ENCODE measurements around the gene ACADM.

The ACADM gene

DNA sequence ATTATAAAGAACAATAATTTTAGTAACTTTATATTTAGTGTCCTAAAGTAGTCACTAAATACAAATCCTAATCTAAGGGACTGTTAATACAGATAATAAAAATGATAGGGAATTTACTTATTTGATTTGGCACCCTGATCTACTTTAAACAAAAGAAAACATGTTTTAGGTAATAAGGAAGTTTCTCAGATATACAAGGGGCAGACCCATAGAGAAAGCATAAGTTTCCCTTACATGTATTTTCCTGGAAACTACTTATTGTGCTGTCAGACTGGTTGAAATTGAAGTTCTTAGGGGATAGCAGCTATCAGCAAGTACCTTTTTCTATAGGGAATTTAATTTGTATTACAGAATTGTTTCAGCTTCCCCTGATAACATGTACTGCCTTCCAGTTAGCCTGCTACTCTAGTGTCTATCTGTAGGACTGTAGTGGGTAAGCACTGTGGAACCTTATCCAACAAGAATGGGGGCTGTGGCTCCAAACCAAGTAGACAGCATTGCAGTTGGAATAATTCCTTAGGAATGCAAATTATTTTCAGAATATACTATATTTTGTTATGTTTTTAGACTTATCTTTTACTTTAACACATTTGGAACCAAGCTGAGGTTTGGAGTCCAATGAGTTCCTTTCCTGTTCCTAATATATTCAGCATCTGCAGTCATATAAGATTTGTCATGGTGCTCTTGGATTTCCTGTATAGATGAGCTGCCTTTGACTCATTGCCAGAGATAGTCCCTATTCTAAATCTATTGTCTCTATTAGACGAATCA lies 86.9 kb downstream of the ACADM start:
- H3K4me3 ChIP-seq (ENCODE audit: low read depth, low read length), result no peak overlapping the region
- TF ChIP-seq, protein P1, sequence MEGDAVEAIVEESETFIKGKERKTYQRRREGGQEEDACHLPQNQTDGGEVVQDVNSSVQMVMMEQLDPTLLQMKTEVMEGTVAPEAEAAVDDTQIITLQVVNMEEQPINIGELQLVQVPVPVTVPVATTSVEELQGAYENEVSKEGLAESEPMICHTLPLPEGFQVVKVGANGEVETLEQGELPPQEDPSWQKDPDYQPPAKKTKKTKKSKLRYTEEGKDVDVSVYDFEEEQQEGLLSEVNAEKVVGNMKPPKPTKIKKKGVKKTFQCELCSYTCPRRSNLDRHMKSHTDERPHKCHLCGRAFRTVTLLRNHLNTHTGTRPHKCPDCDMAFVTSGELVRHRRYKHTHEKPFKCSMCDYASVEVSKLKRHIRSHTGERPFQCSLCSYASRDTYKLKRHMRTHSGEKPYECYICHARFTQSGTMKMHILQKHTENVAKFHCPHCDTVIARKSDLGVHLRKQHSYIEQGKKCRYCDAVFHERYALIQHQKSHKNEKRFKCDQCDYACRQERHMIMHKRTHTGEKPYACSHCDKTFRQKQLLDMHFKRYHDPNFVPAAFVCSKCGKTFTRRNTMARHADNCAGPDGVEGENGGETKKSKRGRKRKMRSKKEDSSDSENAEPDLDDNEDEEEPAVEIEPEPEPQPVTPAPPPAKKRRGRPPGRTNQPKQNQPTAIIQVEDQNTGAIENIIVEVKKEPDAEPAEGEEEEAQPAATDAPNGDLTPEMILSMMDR (IDR thresholded peaks at IDR 0.05; ENCODE audit: control insufficient read depth, extremely low read depth, insufficient read depth), result no peak
- DNase-seq (ENCODE audit: low read depth), result no peak

DNA sequence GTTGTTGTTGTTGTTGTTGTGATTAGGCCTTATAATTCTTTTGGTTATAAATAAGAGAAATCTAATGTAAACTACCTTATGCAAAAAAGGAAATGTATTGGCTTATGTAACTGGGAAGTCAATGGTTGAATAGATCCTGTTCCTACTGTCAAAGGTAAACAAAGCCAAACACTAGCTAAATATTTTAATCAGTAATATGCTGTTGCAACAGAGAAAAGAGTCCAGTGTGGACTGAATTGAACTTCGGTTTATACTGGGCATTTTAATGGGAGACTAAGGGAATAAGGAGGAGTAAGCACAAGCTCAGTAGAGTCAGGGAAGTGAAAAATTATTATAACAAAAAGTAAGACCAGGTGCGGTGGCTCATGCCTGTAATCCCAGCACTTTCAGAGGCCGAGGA lies 87.6 kb downstream of the ACADM start:
- TF ChIP-seq, protein P1 (IDR thresholded peaks at IDR 0.05; ENCODE audit: control insufficient read depth, extremely low read depth, insufficient read depth), result no peak
- no peak overlapping the region for H3K4me3 ChIP-seq (ENCODE audit: low read depth, low read length)
- peak; percentile 19 for DNase-seq (ENCODE audit: low read depth)
